Transverse colon (tissue), 4 donors: ENCODE data around the gene DIRAS2. TPM values are rescaled to one million over a fixed set of nuclear protein-coding genes. Genes with fewer than 3 reads are reported as not detected.

Source experiments
- DNase-seq: peaks from one replicate; pipeline ENCODE4 v3.0.0-alpha.2; 2019
- H3K27ac ChIP-seq, 4 donors: fragments of 200-600 bp; sonication (generic); 2 replicates each; pipeline ENCODE4 v1.5.1; 2016 to 2018; ENCODE audit warnings: inconsistent platforms in 4 of 4
- H3K27me3 ChIP-seq: fragments of 200-600 bp; sonication (generic); 2 replicates; pipeline ENCODE4 v1.5.1; 2017; ENCODE audit warnings: inconsistent platforms
- H3K36me3 ChIP-seq, 4 donors: fragments of 200-600 bp; sonication (generic); 2 replicates each; pipeline ENCODE4 v1.5.1; 2017 to 2019; ENCODE audit warnings: inconsistent platforms in 4 of 4
- H3K4me1 ChIP-seq, 4 donors: fragments of 200-600 bp; sonication (generic); 2 replicates each; pipeline ENCODE4 v1.5.1; 2017 to 2020; ENCODE audit warnings: inconsistent platforms in 4 of 4
- H3K4me3 ChIP-seq, 4 donors: fragments of 200-600 bp; sonication (generic); 1 replicate in 1 of 4; 2 replicates in 3 of 4; pipeline versions ENCODE4 v1.5.1 to v1.6.1; 2017 to 2019; ENCODE audit warnings: inconsistent platforms in 4 of 4
- H3K9me3 ChIP-seq, 2 donors: fragments of 200-600 bp; sonication (generic); 2 replicates each; pipeline ENCODE4 v1.5.1; 2017 to 2019; ENCODE audit warnings: inconsistent platforms in 2 of 2
- EP300 ChIP-seq: sonication (generic); formaldehyde crosslinking; IDR thresholded peaks from one replicate; pipeline ENCODE4 v1.6.1; 2017; ENCODE audit warnings: antibody characterized with exemption, low read depth
- POLR2A ChIP-seq: fragments of 450-650 bp; IDR thresholded peaks from one replicate; pipeline ENCODE4 v1.6.1; 2016; ENCODE audit warnings: antibody characterized with exemption, mild to moderate bottlenecking, moderate library complexity
- POLR2AphosphoS5 ChIP-seq, 3 donors: sonication (generic); formaldehyde crosslinking; IDR thresholded peaks; one replicate each; pipeline ENCODE4 v1.6.1; 2016; ENCODE audit warnings: antibody characterized with exemption in 3 of 3
- WGBS, 2 donors: methylation state at CpG; one replicate each; pipeline ENCODE4 v1.1.5; 2018; ENCODE audit warnings: low coverage in 1 of 2; 5-methylcytosine and 5-hydroxymethylcytosine counted together
- in situ Hi-C, 4 donors: fragments of 200-750 bp; cut with MboI; loops; one replicate each; pipeline versions ENCODE4 v1.15.0 to v1.15.1; 2017; ENCODE audit warnings: low sequenced_read_pairs in 3 of 4, low pct_ligation_motif_present in 1 of 4, low pct_unique_long_range_greater_than_20kb in 1 of 4
- intact Hi-C: fragments of 100-400 bp; cut with DNase I; formaldehyde crosslinking; loops from one replicate; pipeline ENCODE4 v1.15.1; 2023; ENCODE audit warnings: low total_unique reads
- total RNA-seq, 4 donors: library from RNA; depleted of rRNA; stranded (reverse); fragments of >200 nt; gene quantifications; one replicate each; pipeline ENCODE4 v1.1.0, GENCODE V29; 2016
- TF ChIP-seq, protein P1 (sequence below), 5 experiments: fragments of 200-600 bp in 3 of 5; fragments of 450-650 bp in 2 of 5; sonication (generic) in 3 of 5; IDR thresholded peaks; 1 replicate in 2 of 5; 2 replicates in 3 of 5; pipeline ENCODE4 v1.5.1; 2016 to 2017; ENCODE audit warnings: antibody characterized with exemption in 5 of 5, inconsistent platforms in 3 of 5, mild to moderate bottlenecking in 2 of 5, moderate library complexity in 1 of 5

The DIRAS2 gene
- total RNA-seq, 4 donors from 2014 or later: 0.14 TPM; not detected in 3

GRCh38 chr9:90651246-90651645, 8.6 kb upstream of the DIRAS2 start:
- in situ Hi-C loops: no loop called here

DNA sequence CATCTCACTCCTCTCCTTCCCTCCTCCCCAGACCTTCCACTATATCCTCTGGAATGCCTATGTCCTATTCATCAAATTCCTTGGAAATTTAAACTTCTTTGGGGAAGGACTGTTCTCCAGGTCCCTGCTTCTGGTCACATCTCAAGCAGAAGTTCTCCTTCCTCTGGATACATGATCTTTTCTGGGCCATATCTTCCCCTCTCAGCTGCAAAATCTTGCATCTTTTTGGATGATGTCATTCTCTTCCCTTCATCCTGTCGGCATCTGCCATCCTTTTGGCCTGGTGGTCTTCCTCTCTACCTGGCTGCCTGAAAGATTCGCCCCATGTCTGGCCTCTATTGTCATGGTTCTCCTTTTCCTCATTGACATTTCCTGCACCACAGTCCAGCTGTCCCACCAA, 5.2 kb upstream of the DIRAS2 start:
- Histone ChIP-seq H3K4me1 (peaks cover 3 to 5% (median 4%) of the 10 kb centered on the region in 4 donors), H3K9me3 (peaks cover 12 to 17% of the 10 kb centered on the region in 2 donors), H3K27me3 (peaks cover 37% of the 10 kb centered on the region), H3K4me3 (no peak overlapping the region), H3K36me3 (no peaks in the 10 kb centered on the region), H3K27ac (no peak overlapping the region)
- intact Hi-C loops: no loop called here
- in situ Hi-C loops: loop anchor here in 1 of 4 donors (25.0 kb wide), 1 partner anchor 1061 kb away; no protein-coding TSS in a partner anchor
- 55 to 70% methylated on average over 2 of the region's 2 CpGs for WGBS, 2 donors
- DNase-seq: no peak
- TF ChIP-seq, protein P1, sequence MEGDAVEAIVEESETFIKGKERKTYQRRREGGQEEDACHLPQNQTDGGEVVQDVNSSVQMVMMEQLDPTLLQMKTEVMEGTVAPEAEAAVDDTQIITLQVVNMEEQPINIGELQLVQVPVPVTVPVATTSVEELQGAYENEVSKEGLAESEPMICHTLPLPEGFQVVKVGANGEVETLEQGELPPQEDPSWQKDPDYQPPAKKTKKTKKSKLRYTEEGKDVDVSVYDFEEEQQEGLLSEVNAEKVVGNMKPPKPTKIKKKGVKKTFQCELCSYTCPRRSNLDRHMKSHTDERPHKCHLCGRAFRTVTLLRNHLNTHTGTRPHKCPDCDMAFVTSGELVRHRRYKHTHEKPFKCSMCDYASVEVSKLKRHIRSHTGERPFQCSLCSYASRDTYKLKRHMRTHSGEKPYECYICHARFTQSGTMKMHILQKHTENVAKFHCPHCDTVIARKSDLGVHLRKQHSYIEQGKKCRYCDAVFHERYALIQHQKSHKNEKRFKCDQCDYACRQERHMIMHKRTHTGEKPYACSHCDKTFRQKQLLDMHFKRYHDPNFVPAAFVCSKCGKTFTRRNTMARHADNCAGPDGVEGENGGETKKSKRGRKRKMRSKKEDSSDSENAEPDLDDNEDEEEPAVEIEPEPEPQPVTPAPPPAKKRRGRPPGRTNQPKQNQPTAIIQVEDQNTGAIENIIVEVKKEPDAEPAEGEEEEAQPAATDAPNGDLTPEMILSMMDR (IDR thresholded peaks at IDR 0.05): no peak
- TF ChIP-seq EP300 (no peak), POLR2AphosphoS5 (IDR thresholded peaks at IDR 0.05) (no peak), POLR2A (no peak)

More at GRCh38 chr9:90651246-90651645, 8.6 kb upstream of the DIRAS2 start:
- peaks cover 12 to 18% of the 10 kb centered on the region in 2 donors for H3K9me3 ChIP-seq
- intact Hi-C loops: no loop called here
- 81 to 88% methylated on average over 1 of the region's 1 CpG for WGBS, 2 donors
- no peaks in the 10 kb centered on the region for H3K4me1 ChIP-seq
- no peak for DNase-seq
- H3K36me3 ChIP-seq: no peaks in the 10 kb centered on the region
- H3K4me3 ChIP-seq: no peak overlapping the region
- H3K27ac ChIP-seq: no peak overlapping the region
- H3K27me3 ChIP-seq: peaks cover 11% of the 10 kb centered on the region
- no peak for TF ChIP-seq POLR2A
- TF ChIP-seq, protein P1 (IDR thresholded peaks at IDR 0.05): no peak
- TF ChIP-seq EP300: no peak
- TF ChIP-seq POLR2AphosphoS5 (IDR thresholded peaks at IDR 0.05): no peak

DNA sequence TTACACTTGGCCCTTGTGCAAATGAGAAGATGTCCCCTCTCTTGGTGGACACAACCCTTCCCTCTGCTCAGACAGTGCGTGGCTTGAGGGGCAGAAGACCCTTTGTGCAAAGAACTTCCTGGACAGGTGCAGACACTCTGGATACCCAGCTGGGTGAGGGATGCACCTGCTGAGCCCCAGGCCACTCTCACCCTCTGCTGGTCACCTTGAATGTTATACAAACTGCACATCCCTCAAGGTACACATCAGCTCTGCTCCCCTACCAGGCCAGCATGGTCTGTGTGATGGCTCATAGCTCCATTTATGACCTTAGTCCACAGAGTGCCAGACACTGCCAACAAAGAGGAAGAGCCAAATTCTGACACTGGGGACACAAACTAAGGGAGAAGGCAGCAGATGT, 3.1 kb upstream of the DIRAS2 start:
- in situ Hi-C loops (loop anchor here in 1 of 4 donors (25.0 kb wide), 1 partner anchor 1058 kb away; no protein-coding TSS in a partner anchor), intact Hi-C loops (no loop called here)
- Histone ChIP-seq H3K4me1 (peaks cover 3 to 12% (median 9%) of the 10 kb centered on the region in 4 donors), H3K27me3 (peaks cover 59% of the 10 kb centered on the region), H3K27ac (no peak overlapping the region), H3K36me3 (no peaks in the 10 kb centered on the region), H3K9me3 (peaks cover 4% of the 10 kb centered on the region in 2 donors), H3K4me3 (no peak overlapping the region)
- TF ChIP-seq POLR2A (no peak), POLR2AphosphoS5 (IDR thresholded peaks at IDR 0.05) (no peak), EP300 (no peak)
- TF ChIP-seq, protein P1 (IDR thresholded peaks at IDR 0.05): no peak
- WGBS, 2 donors: 69% methylated on average over 1 of the region's 1 CpG; no CpG with 5 or more reads in 1 of the 2 donors
- no peak for DNase-seq

DNA sequence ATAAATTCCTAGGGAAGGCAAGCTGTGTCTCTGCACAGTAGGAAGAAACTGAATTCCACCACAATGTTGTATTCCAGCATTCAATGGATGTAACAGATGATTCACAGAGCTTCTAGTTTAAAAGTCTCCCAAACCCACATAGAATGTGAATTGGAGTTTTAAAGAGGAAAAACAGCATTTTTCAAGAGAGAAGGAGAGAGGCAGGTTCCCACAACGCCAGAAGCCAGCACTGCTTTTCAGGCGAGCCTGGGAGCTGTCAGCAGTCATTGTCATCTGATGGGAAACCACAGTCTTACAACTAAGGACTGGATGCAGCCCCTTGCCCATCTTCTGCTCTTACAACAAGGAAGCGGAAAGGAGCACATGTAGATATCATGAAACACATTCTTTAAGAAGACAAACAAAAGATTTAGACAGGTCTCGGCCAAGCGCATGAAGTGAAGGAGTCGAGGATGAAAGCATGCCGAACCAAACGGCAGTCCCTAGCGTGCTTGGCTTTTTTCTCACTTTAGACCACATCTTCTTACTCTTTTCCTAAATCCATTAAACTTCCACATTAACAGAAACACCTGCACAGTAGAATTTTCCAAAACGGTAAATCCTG, 638 bp downstream of the DIRAS2 start:
- Histone ChIP-seq H3K4me3 (peak overlapping the region in 1 of 4 donors; percentile 47), H3K27me3 (peaks cover 59% of the 10 kb centered on the region), H3K4me1 (peaks cover 3 to 12% (median 9%) of the 10 kb centered on the region in 4 donors), H3K27ac (no peak overlapping the region), H3K9me3 (no peaks in the 10 kb centered on the region), H3K36me3 (no peaks in the 10 kb centered on the region)
- TF ChIP-seq POLR2AphosphoS5 (IDR thresholded peaks at IDR 0.05) (no peak), EP300 (no peak), POLR2A (no peak)
- TF ChIP-seq, protein P1 (IDR thresholded peaks at IDR 0.05): no peak
- in situ Hi-C loops: loop anchor here in 1 of 4 donors (25.0 kb wide), 1 partner anchor 1055 kb away; no protein-coding TSS in a partner anchor
- intact Hi-C loops: no loop called here
- WGBS, 2 donors: 12 to 21% methylated on average over 9 to 10 of the region's 10 CpGs
- no peak for DNase-seq
